Stimulated activated CD4-positive, alpha-beta T cell treated with anti-CD3 and anti-CD28 coated beads, Interleukin-12 subunit alpha, Interleukin-12 subunit beta, amount 100 ng/mL, for 48 hours (primary cell): ENCODE results near the gene KLHDC8A.

Experiments used
- DNase-seq, 3 donors: peaks; one replicate each; pipeline ENCODE4 v3.0.0-alpha.2; 2020; ENCODE audit warnings: low read depth in 2 of 3, low spot score in 1 of 3

The KLHDC8A gene

DNA sequence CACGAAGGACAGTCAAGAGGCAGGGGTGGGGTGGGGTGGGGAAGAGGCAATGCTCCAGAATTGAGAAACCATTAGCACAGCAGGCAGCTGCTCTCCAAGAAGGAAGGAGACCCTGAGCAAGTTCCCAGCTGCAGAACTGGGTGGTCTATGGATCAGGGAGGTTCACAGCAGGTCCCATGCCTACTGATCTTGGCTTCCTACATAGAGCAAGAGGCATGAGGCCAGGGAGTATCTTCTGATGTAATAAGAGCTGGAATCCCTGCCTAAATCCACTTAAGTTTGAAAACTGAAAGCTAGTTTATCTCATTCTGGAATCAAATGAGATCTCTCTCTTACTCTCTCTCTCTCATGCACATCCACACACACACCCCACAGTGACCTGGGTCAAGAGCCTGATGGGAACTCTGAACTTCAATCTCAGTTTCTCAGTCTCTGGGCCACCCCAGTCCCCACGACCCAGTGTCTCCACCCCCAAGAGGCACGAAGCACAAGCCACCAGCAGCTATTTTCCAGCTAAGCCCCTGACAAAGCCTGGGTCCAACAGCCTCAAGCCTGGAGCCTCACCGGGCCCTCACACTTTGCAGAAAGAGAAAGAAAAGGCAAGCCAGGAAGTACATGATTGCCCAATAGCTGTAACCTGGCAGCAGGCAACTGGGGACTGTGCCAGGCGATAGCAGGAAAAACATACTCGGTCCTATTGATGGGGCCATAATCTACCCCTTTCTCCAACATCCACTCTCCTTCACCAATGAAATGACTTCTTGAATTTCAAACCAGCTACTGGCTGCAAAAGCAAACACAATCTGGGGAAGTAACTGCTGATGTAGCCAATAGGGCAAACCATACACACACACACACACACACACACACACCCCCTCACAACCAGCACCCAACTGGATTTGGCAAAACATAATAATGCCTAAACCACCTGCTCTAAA lies 37.4 kb downstream of the KLHDC8A start:
- no peak for DNase-seq

DNA sequence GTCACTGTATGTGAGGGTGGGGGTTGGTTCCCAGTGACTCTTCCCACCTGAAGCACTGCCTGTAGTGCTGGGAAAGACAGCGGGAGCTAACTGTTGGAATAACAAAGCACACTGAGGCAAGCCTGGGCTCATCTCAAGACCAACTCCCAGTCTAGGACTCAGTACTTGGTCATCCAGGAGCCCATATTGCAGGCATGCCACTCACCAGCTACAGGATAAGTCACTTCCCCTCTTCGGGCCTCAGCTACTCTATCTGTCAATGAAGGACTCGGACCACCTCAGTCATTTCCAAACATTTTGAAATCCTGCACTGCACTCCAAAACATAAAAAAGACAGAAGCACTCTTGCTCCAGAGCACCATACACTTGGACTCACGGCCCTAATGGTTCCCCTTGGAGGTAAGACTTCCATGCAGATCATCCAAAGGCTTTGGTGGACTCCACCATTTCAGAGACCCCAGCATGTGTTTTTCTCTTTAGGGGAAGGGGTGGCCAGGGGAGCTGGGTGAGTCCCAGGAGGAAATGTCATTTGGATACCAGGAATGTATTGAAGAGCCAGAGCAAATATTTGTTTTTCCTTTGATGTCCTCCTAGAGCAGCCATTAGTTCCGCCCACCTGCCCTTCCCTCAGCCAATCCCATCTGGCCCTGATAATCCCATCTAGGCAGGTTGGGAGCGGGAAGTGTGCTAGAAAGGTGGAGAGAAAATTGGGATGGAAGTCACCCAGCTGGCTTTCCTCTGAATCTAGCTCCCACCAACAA lies 38.3 kb downstream of the KLHDC8A start:
- no peak for DNase-seq

DNA sequence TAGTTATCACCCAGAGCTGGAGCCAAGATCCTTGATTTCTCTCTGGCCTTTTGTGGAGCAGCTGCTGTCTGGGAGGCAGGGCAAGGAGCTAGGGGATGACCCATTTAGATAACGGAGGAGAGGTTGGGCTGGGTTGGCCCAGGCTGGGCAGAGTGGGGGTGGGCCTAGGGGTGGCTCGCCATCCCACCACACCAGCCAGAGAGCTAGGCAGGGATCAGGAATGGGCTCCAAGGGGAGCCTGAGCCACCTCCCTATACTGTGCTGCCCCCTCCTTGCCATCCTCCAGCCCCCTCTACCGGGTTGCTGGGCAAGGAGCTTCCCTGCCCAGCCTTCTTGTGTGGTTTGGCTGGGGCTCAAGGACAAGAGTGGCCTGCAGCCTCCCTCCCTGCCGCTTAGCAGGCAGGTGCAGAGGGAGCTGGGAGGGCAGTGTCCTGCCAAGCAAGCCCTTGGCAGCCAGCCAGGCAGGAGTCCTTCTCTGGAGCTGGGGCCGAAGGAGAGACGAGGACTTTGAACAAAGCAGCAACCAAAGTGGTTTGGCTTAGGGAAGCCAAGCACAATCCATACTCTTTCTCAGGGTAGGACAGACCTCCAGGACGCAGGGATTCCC lies 39.3 kb downstream of the KLHDC8A start:
- DNase-seq = no peak

DNA sequence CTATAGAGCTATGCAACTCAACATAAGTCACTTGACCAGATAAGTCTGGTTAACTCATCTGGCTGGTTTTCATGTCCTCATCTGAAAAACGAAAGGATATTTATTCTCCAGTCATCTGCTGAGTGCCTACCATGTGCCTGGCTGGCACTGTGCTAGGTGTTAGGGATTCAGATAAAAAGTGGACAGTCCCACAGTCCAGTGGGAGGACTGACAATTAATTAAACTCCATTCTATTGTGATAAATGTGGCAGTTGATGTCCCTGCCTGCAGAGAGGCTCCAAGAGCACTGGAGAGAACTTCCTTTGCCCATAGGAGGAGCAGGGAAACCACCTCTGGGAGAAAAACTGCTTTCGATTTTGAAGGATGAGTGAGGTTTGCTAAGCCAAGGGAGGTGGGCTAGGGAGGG lies 40.6 kb downstream of the KLHDC8A start:
- no peak for DNase-seq

DNA sequence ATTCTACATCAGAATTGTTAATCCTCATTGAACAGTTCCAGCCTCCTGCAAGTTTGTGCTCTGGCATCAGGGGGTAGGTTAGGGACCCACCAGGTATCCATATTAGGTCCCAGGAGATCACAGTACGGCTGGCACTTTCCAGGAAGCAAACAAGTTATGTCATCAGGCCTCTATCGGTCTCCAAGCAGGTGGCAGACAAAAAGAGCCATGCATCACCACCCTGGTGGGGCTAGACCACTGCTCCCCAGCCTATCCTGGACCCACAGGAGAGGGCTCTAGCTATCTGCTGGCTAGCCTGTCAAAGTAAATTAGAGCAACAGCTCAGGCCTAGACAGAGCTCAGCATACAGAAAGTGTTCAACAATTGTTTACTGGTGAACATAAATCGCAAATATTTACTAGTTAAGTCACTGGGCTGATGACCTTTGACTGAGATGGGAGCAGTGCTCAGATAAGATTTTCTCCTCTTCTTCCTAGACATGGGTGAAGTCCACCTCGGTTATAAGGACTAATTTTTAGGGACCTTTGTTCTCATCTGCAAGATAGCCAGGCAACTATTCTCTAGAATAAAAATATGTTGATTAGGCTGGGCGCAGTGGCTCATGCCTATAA lies 41.6 kb downstream of the KLHDC8A start:
- no peak for DNase-seq

DNA sequence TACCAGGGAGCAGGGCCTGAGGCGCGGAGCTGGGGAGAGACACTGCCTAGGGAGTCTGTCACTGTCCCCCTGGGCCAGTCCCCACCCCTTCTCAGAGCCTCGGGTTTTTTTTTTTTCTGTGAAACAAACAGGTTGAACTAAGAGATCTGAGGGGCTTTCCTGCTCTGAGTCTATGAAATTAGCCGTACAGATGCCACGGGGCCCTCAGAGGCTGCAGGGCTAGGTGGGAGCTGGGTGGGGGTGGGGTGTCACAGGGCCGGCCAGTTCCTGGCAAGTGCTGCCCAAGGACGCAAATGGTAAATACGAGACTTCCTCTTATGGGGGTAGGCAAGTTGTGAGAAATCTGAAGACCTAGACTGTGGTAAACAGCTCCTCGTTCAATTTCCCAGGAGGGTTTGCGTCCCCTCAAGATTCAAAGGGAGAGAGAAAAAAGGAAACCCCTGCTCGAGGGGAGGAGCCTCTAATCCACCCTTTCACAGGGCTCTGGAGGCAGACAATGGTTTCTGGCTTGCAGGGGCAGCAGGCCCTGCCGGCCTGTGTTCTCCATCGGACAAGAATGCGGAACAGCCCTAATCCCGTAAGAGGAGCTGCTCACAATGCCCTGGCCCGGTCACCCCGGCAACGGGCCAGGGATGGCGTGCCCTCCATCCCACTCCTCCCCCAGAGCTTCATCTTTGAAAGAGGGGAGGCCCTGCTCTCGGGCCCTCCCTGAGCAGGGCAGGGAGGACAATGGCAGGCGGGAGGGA lies 43.0 kb downstream of the KLHDC8A start:
- no peak for DNase-seq

DNA sequence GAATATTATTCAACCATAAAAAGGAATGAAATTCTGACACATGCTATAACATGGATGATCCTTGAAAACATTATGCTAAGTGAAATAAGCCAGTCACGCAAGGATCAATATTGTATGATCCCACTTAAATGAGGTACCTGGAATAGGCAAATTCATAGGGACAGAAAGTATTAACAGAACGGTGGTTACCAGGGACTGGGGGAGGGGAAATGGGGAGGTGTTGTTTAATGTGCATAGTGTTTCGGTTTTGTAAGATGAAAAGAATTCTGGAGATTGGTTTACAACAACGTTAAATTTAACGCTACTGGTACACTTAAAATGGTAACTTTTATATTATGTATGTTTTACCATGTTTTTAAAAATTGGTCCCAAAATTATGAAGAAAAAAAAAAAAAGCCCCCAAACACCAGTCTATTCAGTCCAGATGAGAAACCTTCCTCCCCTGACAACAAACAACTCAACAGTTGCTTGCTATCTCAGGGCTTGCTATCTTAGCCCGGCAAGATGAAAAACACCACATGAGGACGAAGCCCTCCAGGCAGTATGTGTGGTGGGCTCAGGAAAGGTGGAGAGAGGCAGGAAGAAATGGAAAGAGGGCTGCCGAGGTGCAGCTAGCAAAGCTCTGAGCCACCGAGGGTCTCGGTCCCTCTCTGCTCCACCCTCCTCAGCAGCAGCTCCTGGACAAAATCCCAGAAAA lies 43.7 kb downstream of the KLHDC8A start:
- DNase-seq = no peak

DNA sequence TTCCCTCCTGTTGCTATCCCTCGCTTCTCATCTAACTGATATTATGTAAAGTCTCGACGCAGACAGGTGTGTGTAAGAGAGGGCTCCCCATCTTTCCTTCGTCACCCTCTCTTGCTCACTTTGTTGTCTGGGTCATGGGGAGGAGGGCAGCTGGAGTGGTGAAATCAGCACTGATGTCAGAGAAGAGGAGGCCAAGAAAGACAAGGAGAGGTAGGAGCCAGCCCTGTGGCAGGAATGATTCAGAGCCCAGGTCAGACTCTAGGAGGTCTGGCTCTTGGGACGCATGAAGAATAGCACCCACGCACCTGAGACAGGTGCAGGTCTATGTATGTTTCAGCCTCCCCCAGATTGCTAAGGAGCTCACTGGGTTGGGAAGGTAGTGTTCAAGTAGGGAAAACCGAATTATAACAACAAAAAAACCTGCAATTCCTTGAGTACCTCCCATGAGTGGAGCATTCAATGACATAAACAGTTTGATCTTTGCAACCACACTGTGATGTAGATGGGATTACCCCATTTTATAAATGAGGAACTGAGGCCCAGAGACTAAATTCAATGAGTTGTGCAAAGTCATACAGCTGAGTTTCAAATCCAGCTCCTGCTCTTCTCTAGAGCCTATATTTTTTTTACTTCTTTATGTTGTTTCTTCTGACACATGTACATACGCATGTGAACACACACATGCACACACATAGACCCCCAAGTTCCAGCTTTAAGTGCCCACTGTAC lies 45.6 kb downstream of the KLHDC8A start:
- DNase-seq = no peak

DNA sequence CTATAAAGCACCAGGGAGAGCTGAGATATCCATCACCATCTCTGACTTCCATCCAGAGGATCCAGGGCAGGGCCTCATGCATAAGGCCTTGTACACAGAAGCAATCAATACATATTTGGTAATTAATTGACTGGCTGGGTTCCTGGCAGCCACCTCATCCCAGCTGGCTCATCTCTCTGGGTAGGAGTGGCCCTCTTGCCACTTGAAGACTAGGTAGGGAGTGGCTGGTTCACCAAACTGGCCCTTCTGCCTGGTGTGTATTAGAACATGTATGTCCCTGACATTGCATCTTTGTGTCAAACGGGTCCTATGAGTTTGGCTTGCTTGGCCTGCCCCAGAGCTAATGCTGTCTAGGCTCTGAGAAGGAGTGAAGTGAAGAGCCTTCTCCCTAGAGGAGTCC lies 47.0 kb downstream of the KLHDC8A start:
- no peak for DNase-seq

DNA sequence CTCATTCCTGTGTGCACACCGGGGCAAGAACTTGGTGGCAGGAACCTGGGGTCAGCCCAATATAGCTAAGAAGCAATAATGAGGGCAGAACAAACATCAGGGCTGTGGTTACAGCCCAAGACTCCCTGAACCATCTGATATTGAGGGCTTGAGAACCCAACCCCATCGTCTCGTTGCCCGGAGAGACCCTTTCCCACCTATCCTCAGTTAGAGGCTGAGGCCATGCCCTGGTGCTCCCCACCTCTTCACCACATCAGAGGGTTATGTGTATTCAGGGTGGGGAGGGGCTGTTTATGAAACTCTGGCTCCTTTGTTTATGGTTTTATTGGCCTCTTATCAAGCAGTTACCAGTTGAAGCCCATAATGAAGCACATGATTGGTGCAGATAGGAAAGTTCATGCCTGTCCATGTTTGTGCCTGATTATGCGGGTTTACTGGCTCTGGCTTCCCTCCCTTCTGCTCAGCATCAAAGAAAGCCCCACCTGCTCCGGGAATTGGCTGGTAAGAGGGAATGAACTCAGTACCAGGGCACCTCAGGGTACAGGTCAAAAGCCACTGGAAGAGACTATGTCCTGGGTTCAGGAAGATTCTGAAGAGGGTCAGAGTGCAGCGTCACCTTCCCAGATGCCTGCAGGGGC lies 49.7 kb downstream of the KLHDC8A start:
- DNase-seq = no peak

DNA sequence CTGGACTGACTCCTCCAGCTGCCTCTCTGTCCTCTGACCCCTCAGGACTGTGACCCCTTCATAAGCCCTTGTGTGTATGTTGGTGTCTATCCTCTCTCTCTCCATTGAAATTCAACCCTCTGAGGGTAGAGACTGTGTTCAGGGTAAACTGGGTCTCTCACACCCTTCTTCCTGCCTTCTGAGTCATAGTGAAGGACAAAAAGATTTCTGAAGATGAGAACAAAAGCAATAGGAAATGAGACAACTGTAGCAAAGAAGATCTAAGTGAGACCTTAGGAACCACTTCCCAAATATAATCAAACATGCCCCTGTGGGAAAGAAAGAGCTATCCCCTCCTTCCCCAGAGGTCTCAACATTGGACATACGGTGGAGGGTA lies 52.0 kb downstream of the KLHDC8A start:
- DNase-seq = no peak

DNA sequence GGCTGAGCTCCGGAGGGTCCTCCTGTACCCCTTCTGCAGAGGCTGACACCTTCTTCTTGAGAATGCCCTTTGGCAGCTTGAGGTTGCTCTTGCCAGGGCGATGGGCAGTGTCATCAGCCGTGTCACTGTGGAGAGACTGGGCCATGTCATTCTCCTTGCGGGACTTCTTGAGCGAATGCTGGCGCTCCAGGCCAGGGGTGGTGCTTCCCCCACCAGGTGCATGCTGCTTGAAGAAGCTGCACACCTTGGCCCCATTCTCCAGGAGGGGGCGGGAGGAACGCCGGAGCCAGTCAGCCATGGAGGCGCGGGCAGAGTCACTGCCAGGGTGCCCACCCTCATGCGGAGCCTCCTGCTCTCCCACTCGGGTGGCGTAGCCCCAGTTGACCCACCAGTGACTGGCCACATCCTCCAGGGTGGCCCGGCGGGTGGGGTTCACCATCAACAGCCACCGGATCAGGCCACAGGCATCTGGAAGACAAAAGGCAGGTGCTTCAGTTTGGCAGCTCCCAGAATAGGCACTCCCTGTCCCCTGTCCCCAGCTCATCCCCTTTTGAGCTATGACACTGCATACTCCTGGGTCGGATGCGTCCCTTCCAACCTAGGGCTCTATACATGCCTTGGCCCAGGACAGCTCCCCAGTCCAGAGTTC lies 52.6 kb downstream of the KLHDC8A start:
- DNase-seq = no peak

DNA sequence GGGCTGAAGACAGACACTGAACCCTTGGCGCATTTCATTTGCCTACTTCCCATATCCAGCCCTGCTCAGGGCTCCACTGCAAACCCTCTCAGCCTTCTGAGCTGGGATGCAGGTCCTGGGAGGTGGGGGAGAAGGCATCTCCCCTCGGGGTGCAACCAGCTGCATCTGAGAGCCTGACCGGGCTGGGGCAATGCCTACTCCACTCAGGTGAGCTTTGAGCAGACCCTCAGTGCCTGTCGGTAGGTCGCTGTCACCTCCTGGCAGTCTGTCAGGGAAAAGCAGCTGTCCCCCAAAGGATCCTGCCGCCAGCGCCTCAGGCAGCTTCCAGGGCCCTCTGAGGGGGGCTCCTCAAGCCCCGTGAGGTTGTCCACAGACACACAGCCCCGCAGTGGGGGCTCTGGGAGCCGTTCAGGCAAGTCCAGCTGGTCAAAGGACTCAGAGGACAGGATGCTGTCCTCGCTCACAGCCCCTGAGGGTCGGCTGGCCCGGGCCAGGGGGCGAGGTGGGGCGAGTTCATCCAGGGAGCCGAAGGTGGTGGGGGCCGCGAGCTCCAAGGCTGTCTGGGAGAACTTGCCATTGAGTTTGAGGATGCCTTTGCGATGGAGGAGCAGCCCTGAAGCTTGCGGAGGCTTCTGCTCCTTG lies 53.4 kb downstream of the KLHDC8A start:
- DNase-seq = no peak

DNA sequence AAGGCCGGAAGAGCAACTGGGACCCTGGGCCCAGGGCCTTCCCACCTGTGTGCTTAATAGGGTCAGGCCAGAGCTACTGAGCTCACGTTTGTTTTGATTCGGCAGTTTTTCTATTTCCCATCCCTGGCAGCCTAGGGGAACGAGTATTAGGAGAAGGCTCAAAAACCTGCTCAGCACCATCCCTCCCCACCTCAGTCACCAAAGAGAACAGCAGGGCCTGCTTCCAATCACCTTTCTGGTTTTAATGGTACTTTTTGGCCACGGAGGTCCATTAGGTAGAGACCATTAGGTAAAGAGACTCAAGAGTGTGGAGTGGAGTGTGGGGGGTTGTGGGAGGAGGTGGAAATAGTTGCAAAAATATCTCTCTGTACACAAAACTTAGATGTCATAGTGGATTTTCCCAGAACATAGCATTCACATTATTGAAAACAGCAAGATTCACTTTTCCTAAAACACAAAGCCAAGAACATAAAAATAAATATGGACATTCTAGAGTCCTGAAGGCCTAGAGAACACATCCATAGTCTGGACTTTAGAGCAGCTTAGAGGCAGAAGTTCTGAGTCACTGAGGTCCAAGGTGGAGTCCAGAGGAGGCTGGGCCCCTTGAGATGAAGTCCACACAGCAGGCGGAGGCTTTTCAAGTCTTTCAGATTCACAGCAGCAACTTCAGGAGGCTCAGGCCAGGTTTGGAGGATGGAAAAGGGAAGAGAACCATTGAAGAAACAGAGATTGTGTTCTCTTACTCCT lies 54.7 kb downstream of the KLHDC8A start:
- no peak for DNase-seq

DNA sequence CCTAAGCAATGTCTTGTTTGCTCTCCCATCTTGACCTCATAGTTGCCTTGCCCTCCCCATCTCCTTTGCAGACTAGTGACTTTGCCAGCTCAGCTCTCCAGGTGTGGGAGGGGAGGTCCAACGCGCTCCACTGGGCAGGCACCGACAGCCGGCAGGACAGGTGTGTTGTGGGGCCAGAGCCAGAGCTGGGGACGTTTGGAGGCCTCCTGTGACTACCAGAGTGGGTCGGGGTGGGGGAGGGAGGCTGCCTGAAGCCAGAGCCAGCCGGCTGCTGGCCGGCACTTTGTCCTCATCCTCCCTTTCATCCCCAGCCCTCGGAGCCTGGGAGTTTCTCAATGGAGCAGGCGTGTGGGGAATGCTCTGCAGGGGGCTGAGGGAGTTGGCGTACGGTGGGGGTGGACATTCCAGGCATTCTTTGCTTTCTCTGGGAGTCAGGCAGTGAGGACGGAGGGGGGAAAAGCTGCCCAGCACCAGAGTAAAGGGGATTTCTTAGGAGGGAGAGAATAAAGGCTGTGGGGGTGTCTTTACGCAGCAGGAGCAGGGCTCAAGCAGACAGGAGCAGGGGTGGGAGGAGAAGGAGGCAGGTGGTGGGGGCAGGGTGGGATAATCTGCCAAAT lies 55.4 kb downstream of the KLHDC8A start:
- DNase-seq = no peak

DNA sequence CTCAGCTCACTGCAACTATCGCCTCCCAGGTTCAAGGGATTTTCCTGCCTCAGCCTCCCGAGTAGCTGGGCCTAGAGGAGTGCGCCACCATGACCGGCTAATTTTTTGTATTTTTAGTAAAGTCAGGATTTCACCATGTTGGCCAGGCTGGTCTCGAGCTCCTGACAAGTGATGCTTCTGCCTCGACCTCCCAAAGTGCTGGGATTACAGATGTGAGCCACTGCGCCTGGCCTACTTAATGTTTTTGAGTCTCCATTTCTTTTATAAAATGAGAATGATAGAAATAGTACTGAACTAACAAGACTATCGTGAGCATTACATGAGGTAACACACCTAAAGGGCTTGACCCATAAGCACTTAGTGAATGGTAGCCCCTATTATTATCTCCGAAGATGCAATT lies 56.6 kb downstream of the KLHDC8A start:
- DNase-seq = no peak
